Measurements from ENCODE around the gene ZC3HAV1L.
"Not testable (repeated sequence)": the region's sequence is repeated elsewhere in the genome, so short reads cannot be mapped to it uniquely, and the experiment has no call there.

The ZC3HAV1L gene

DNA sequence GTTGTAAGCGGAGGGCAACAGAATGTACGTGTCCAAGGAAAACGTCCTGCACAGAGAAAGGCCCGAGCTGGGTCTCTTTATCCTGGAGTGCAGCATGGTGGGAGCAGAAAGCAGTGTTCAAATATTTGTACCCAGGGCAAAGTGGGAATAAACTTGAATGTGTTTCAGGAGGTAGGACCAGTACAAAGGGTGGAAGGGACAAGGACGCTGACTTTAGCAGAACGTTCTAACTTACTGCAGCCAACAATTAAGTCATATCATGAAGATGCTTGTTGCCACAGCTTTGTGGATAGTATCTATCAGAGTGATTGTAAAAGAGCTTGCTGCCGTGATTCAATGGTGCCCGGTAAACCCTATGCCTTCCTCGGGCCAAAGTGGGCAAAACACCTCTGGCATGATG, 30.5 kb upstream of the ZC3HAV1L start:
- Histone ChIP-seq H3K36me3 (ENCODE audit: insufficient read depth, low read length) (peaks cover 27% of the 10 kb centered on the region), H3K4me1 (ENCODE audit: insufficient read depth, low read length) (no peaks in the 10 kb centered on the region; the same call in 1 of the 2 replicates), H3K9ac (ENCODE audit: low read depth, low read length) (no peak overlapping the region), H3K9me3 (ENCODE audit: control insufficient read depth, insufficient read depth, low read length) (no peaks in the 10 kb centered on the region)

DNA sequence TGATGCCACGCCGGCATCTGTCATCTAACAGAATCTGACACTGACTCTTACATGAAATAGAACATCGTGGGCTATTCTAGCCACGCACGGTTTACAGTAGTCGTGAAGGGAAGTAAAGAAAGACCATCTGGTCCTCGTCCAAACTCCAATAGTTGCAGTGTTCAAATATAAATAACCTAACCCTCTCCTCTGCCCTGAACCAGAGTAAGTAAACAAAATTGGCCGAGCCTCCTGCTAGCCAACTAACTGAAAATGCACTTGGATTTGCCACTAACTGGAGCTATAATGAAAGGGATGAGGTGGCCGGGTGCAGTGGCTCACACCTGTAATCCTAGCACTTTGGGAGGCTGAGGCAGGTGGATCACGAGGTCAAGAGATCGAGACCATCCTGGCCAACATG, 29.5 kb upstream of the ZC3HAV1L start:
- Histone ChIP-seq H3K9ac (ENCODE audit: low read depth, low read length) (no peak overlapping the region), H3K36me3 (ENCODE audit: insufficient read depth, low read length) (peaks cover 26% of the 10 kb centered on the region), H3K4me1 (ENCODE audit: insufficient read depth, low read length) (no peaks in the 10 kb centered on the region; the same call in 1 of the 2 replicates), H3K9me3 (ENCODE audit: control insufficient read depth, insufficient read depth, low read length) (no peaks in the 10 kb centered on the region)

DNA sequence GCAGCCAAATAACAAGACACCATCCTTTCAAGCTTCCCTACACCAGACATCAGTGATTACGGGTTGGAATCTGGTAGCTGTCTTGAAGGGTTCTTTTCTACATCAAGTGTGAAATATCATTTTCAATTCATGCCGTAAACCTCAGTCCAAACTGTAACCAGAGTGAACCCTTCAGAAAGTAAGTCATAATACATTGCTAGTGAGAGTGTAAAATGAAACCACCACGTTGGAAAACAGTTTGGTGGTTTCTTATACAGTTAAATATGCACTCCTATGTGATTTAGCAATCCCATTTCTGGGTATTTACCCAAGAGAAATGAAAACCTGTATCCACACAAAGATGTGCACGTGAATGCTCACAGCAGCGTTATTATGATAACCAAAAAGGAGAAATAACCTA, 25.6 kb upstream of the ZC3HAV1L start:
- Histone ChIP-seq H3K36me3 (ENCODE audit: insufficient read depth, low read length) (peaks cover 11% of the 10 kb centered on the region), H3K4me1 (ENCODE audit: insufficient read depth, low read length) (peaks cover 4% of the 10 kb centered on the region)

DNA sequence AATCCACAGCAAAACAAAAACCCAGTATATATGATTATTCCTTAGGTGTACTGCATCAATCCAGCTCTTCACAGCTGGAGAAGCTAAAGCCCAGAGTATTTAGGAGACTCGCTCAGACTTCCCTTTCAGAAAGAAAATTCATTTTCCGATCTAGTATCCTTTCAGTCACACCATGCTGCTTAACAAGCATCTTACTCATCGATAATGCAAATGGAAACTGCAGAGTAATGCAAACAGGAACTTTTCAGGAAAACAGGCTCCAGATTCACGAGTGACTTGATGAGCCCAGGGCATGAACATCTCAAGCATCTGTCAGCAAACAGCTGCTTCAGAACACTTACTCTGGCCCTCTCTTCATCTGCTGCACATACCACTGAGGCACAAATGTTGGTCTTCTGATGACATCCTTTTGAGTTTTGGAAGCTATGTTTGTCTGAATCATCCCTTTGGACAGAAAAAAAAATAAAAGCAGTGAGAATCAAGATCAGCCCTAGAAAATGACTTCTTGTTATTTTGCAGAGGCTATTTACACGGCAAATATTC, 24.9 kb upstream of the ZC3HAV1L start:
- Histone ChIP-seq H3K4me1 (ENCODE audit: insufficient read depth, low read length) (peaks cover 4% of the 10 kb centered on the region), H3K9ac (ENCODE audit: low read depth, low read length) (no peak overlapping the region), H3K9me3 (ENCODE audit: control insufficient read depth, insufficient read depth, low read length) (no peaks in the 10 kb centered on the region), H3K36me3 (ENCODE audit: insufficient read depth, low read length) (peaks cover 11% of the 10 kb centered on the region)

More for the DNA sequence above, 25.6 kb upstream of the ZC3HAV1L start:
- H3K9me3 ChIP-seq (ENCODE audit: control insufficient read depth, insufficient read depth, low read length): no peaks in the 10 kb centered on the region
- H3K9ac ChIP-seq (ENCODE audit: low read depth, low read length): no peak overlapping the region

DNA sequence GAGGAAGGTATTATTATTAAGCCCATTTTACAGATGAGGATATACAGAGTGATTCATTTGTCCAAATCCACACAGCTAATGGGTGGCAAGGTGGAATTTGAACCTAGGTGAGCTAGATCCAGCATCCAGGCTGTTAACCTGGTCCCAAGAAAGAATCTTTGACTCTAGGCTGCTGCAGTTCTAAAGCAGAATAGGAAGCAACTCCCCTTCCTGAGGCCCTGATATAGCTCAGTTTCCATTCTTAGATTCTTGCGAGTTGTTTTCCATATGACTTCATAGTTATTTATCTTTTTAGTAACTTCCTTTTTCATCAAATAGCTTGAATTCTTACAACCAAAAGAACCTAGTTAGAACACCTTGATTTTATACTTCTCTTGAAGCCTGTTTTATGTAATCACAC, 24.1 kb upstream of the ZC3HAV1L start:
- H3K4me1 ChIP-seq (ENCODE audit: insufficient read depth, low read length): peaks cover 4% of the 10 kb centered on the region
- no peak overlapping the region for H3K9ac ChIP-seq (ENCODE audit: low read depth, low read length)
- H3K36me3 ChIP-seq (ENCODE audit: insufficient read depth, low read length): peaks cover 11% of the 10 kb centered on the region
- H3K9me3 ChIP-seq (ENCODE audit: control insufficient read depth, insufficient read depth, low read length): no peaks in the 10 kb centered on the region

DNA sequence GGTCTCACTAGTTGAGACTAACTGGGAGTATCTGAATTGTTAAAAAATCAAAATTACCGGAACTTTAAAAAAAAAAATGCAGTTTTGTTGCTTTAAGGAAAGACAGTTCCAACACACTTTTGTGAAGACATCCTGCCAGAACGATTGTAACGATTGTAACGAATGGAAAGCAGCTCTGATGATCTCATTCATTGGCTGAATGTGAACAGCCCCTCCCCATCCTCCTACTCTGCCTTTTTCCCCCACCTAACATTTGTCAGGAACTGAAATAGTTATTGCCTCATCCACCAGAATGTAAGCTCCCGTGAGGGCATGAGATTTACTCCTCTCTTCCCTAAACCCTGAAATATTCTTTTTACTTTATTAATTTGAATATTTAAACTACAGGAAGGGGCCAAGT, 23.1 kb upstream of the ZC3HAV1L start:
- H3K9ac ChIP-seq (ENCODE audit: low read depth, low read length): no peak overlapping the region
- H3K4me1 ChIP-seq (ENCODE audit: insufficient read depth, low read length): peaks cover 4% of the 10 kb centered on the region
- peaks cover 7% of the 10 kb centered on the region for H3K36me3 ChIP-seq (ENCODE audit: insufficient read depth, low read length)
- H3K9me3 ChIP-seq (ENCODE audit: control insufficient read depth, insufficient read depth, low read length): no peaks in the 10 kb centered on the region

DNA sequence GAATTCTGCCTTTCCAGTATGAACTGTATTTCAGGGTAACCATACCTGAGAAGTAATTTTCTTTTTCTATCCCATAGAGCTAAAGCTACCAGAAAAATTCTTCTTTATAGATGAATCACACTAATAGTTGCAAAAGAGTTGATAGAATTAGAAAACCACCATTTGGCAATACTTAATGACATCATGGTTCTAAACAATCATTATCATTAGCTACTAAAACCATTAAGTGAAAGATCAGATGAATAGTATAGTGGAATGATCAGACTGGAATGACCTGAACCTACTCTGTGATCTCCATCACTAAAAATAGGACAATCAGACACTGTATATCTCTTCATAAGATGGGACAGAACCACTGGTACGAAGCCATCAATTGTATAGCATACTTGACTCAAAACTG, 19.8 kb upstream of the ZC3HAV1L start:
- Histone ChIP-seq H3K4me1 (ENCODE audit: insufficient read depth, low read length) (peaks cover 4% of the 10 kb centered on the region), H3K9ac (ENCODE audit: low read depth, low read length) (no peak overlapping the region), H3K36me3 (ENCODE audit: insufficient read depth, low read length) (peaks cover 5% of the 10 kb centered on the region), H3K9me3 (ENCODE audit: control insufficient read depth, insufficient read depth, low read length) (no peaks in the 10 kb centered on the region)

DNA sequence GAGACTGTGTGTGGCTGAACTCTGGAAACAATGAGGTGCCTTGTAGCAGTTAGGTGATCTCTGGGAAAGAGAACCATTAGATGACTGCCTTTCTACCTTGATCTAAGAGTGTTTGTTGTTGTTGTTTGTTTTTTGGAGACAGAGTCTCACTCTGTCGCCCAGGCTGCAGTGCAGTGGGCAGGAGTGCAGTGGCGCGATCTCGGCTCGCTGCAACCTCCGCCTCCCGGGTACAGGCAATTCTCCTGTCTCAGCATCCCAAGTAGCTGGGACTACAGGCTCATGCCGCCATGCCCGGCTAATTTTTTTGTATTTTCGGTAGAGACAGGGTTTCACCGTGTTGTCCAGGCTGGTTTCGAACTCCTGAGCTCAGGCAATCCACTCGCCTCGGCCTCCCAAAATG, 18.8 kb upstream of the ZC3HAV1L start:
- H3K4me1 ChIP-seq (ENCODE audit: insufficient read depth, low read length); H3K9ac ChIP-seq (ENCODE audit: low read depth, low read length); H3K36me3 ChIP-seq (ENCODE audit: insufficient read depth, low read length); H3K9me3 ChIP-seq (ENCODE audit: control insufficient read depth, insufficient read depth, low read length): not testable (repeated sequence)

DNA sequence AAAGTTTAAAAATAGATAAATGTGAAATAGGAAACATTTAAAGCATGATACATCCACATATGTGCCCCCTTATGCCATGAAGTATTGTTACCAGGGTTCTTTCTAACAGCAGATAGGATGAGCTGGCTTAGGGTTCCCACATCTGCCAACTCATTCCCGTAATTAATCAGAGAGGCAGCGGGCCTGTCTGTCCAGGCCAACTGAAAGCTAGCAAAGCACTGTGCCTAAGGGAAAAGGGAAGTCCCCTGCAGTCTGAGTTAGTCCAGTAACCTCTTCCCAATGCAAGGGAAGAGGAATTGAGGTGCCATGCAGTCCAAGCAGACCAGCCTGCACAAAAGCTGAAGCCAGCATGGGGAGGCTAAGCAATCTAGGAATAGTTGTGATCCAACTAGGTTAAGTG, 18.3 kb upstream of the ZC3HAV1L start:
- Histone ChIP-seq H3K9me3 (ENCODE audit: control insufficient read depth, insufficient read depth, low read length) (no peaks in the 10 kb centered on the region), H3K36me3 (ENCODE audit: insufficient read depth, low read length) (peaks cover 13% of the 10 kb centered on the region), H3K4me1 (ENCODE audit: insufficient read depth, low read length) (peaks cover 4% of the 10 kb centered on the region), H3K9ac (ENCODE audit: low read depth, low read length) (no peak overlapping the region)

DNA sequence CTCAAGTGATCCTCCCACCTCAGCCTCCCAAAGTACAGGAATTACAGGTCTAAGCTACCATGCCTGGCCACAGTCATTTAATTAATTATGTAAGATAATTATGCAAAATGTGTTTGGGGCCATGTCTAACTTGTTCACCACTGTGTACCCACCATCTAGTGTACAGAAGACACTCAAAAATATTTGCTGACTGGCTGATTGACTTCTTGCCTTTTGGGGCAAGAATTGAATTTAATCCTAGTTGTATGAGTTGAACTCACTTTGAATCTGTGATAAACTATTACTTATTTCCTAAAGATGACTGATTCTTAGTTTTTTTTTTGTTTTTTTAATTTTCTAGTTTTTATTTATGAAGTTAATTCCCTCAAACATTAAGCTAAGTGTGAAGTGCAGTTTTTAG, 15.8 kb upstream of the ZC3HAV1L start:
- Histone ChIP-seq H3K9me3 (ENCODE audit: control insufficient read depth, insufficient read depth, low read length) (no peaks in the 10 kb centered on the region), H3K4me1 (ENCODE audit: insufficient read depth, low read length) (no peaks in the 10 kb centered on the region), H3K9ac (ENCODE audit: low read depth, low read length) (no peak overlapping the region), H3K36me3 (ENCODE audit: insufficient read depth, low read length) (peaks cover 13% of the 10 kb centered on the region)

DNA sequence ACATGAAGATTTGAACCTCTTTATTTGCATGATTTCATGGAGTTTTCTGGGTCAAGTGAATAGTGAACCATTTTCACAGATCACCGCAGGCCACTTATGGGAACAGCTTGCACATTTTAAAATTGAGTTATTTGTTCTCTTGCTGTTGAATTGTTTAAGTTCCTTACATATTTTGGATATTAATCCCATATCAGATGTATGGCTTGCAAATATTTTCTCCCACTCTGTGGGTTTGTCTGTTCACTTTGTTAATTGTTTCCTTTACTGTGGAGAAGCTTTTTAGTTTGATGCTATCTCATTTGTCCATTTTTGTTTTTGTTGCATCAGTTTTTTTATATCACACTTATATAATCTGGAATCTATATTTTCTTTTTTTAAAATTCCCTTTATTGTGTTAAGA, 14.1 kb upstream of the ZC3HAV1L start:
- Histone ChIP-seq H3K9ac (ENCODE audit: low read depth, low read length) (no peak overlapping the region), H3K4me1 (ENCODE audit: insufficient read depth, low read length) (no peaks in the 10 kb centered on the region), H3K9me3 (ENCODE audit: control insufficient read depth, insufficient read depth, low read length) (no peaks in the 10 kb centered on the region), H3K36me3 (ENCODE audit: insufficient read depth, low read length) (peaks cover 16% of the 10 kb centered on the region)

DNA sequence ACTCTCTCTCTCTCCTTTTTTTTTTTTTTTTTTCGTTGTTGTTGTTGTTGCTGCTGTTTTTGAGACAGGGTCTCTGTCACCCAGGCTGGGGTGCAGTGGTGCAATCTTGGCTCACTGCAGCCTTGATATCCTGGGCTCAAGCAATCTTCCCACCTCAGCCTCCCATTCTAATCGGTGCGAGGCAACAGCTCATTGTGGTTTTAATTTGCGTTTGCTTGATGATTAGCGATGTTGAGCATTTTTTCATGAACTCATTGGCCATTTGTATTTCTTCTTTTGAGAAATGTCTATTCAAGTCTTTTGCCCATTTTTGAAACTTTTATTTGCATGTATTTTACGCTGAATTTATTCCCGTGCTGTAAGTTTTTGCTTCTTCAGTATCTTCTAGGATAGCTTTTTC, 13.3 kb upstream of the ZC3HAV1L start:
- Histone ChIP-seq H3K36me3 (ENCODE audit: insufficient read depth, low read length) (peaks cover 16% of the 10 kb centered on the region), H3K9me3 (ENCODE audit: control insufficient read depth, insufficient read depth, low read length) (no peaks in the 10 kb centered on the region)

DNA sequence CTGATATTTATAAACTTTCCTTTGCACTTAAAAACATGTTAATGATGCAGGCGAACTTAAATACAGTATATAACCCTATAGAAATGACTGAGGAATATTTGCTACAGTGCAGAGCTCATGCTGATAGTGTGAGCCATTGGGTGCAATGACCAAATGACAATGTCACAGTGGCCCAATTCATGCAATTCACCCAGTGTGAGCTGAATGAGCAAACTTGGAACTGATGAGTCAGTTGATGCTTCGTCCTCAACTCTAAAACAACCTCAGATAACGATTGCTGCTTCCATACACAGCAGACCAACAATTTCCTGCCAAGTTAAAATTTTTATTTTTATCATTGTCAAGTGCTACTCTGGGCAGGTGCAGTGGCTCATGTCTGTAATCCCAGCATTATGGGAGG, 12.1 kb upstream of the ZC3HAV1L start:
- H3K4me1 ChIP-seq (ENCODE audit: insufficient read depth, low read length): no peaks in the 10 kb centered on the region
- H3K9ac ChIP-seq (ENCODE audit: low read depth, low read length): no peak overlapping the region
- no peaks in the 10 kb centered on the region for H3K9me3 ChIP-seq (ENCODE audit: control insufficient read depth, insufficient read depth, low read length)
- peaks cover 15% of the 10 kb centered on the region for H3K36me3 ChIP-seq (ENCODE audit: insufficient read depth, low read length)

More for the DNA sequence above, 13.3 kb upstream of the ZC3HAV1L start:
- H3K4me1 ChIP-seq (ENCODE audit: insufficient read depth, low read length): no peaks in the 10 kb centered on the region
- no peak overlapping the region for H3K9ac ChIP-seq (ENCODE audit: low read depth, low read length)

DNA sequence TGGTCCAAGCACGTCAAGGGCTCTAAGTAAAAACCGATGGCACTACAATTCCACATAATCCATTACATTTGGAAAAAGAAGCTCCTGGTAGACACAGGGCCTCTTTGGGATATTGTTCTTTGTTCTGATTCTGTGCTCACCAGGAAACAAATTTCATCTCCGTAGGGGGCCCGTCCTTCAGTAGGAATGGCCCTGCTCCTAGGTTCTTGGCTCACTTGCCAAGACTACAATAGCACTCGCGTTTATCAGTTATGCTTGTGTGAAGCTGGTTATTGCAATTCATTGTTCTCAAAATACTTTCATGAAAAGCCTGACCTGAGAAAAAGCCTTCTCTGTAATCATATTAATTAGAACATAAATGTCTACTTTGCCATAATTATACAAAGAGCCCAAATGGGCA, 10.3 kb upstream of the ZC3HAV1L start:
- Histone ChIP-seq H3K9ac (ENCODE audit: low read depth, low read length) (no peak overlapping the region), H3K9me3 (ENCODE audit: control insufficient read depth, insufficient read depth, low read length) (no peaks in the 10 kb centered on the region), H3K4me1 (ENCODE audit: insufficient read depth, low read length) (no peaks in the 10 kb centered on the region; the same call in 1 of the 2 replicates), H3K36me3 (ENCODE audit: insufficient read depth, low read length) (peaks cover 13% of the 10 kb centered on the region)

DNA sequence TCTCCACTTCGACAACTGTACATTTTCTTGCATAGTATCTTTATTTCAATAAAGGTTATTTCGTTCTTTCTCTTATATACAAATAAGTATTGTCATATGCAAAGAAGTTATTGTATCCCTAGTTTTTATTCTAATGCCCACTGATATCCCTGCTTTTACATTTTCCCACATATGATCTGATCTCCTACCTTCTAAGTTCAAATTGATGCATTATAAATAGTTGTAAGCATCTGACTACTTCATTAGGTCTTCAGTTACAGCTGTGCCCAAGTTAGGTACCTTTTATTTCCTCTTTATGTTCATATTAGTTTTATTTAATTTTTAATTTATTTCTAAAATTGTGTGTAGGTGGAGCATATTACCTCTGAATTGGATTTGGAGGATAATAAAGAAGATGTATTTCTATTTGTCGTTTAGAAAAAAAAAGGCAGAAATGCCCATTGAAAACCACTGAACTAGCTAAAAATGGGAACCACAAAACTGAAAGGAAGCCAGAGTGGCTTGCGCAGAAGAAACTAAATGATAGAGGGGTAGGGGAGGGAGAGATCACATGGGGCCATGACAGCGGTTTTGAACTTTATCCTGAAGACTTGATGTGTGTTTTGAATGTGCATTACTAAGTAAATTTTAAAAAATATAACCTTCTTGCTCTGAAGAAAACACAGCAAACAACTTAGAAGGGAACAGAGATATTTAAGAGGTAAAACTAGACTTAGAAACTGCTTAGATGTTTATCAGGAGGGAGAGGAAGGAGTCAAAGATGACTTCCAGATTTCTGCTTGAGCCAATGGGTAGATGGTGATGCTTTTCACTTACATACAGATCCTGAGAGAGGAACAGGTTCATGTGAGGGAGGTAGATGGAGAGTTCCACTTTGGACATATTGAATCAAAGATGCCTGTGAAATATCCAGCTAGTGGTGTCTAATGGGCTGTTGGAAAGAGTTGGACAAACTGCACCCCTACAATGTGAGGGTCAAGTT, 9.3 kb upstream of the ZC3HAV1L start:
- H3K4me1 ChIP-seq (ENCODE audit: insufficient read depth, low read length): no peaks in the 10 kb centered on the region; the same call in 1 of the 2 replicates
- H3K36me3 ChIP-seq (ENCODE audit: insufficient read depth, low read length): peaks cover 13% of the 10 kb centered on the region
- no peak overlapping the region for H3K9ac ChIP-seq (ENCODE audit: low read depth, low read length)
- no peaks in the 10 kb centered on the region for H3K9me3 ChIP-seq (ENCODE audit: control insufficient read depth, insufficient read depth, low read length)
